ENCODE data around the gene KCNJ8.

Gene KCNJ8

DNA sequence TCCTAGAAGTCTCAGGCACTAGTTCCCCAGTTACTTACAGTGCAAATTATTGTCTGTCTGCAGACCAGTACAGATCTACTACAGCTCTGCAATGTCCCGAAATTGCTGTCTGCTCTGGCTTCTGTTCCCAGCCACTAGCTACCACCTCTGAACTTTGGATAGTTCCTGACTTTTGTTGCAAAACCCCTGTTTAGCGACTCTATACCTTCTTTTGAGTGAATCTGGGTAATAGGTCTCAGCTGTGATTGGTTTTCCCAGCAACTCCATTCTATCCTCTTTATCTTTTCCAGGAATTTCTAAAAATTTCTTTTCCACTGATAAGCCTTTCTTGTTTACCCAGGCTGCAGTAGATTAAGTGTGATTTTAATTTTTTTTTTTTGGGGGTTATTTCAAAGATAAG lies 16.8 kb downstream of the KCNJ8 start:
- TF ChIP-seq, protein P1, sequence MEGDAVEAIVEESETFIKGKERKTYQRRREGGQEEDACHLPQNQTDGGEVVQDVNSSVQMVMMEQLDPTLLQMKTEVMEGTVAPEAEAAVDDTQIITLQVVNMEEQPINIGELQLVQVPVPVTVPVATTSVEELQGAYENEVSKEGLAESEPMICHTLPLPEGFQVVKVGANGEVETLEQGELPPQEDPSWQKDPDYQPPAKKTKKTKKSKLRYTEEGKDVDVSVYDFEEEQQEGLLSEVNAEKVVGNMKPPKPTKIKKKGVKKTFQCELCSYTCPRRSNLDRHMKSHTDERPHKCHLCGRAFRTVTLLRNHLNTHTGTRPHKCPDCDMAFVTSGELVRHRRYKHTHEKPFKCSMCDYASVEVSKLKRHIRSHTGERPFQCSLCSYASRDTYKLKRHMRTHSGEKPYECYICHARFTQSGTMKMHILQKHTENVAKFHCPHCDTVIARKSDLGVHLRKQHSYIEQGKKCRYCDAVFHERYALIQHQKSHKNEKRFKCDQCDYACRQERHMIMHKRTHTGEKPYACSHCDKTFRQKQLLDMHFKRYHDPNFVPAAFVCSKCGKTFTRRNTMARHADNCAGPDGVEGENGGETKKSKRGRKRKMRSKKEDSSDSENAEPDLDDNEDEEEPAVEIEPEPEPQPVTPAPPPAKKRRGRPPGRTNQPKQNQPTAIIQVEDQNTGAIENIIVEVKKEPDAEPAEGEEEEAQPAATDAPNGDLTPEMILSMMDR (IDR thresholded peaks at IDR 0.05; ENCODE audit: control insufficient read depth, insufficient read depth, low read depth, low read length, missing control alignments), result no peak
- no peak overlapping the region for H3K4me3 ChIP-seq (ENCODE audit: control insufficient read depth, low read depth, low read length)
- no peak for DNase-seq (ENCODE audit: low read depth)

- TF ChIP-seq, protein P1 (IDR thresholded peaks at IDR 0.05; ENCODE audit: control insufficient read depth, insufficient read depth, low read depth, low read length, missing control alignments), result no peak
- H3K4me3 ChIP-seq (ENCODE audit: control insufficient read depth, low read depth, low read length), result no peak overlapping the region
- no peak for DNase-seq (ENCODE audit: low read depth)
Observed at GRCh38 chr12:21756699-21757098, 17.8 kb downstream of the KCNJ8 start.

- H3K4me3 ChIP-seq (ENCODE audit: control insufficient read depth, low read depth, low read length), result no peak overlapping the region
- TF ChIP-seq, protein P1 (IDR thresholded peaks at IDR 0.05; ENCODE audit: control insufficient read depth, insufficient read depth, low read depth, low read length, missing control alignments), result no peak
- DNase-seq (ENCODE audit: low read depth), result no peak
Observed at GRCh38 chr12:21751517-21751916, 23.0 kb downstream of the KCNJ8 start.

- no peak for DNase-seq (ENCODE audit: low read depth)
- TF ChIP-seq, protein P1 (IDR thresholded peaks at IDR 0.05; ENCODE audit: control insufficient read depth, insufficient read depth, low read depth, low read length, missing control alignments), result no peak
- no peak overlapping the region for H3K4me3 ChIP-seq (ENCODE audit: control insufficient read depth, low read depth, low read length)
Observed at GRCh38 chr12:21745258-21745657, 29.2 kb downstream of the KCNJ8 start.

DNA sequence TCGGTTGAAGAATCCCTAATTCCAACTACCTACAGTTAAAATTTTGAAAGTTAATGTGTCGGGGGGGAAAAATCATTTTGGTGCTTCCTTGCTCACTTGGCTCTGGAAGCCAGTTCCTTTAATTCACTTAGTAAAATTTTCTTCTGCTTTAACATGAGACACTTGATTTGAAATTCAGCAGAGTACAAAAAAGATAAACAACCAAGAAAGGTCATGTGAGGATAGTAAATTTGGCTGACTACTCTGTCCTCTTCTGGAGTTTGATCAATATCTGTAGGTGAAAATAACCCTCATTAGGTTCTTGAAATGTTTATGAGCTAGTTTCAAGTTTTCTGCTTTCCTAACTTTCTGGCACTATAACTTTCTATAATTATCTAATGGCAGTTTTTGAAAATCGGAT lies 43.4 kb downstream of the KCNJ8 start:
- TF ChIP-seq, protein P1 (IDR thresholded peaks at IDR 0.05; ENCODE audit: control insufficient read depth, insufficient read depth, low read depth, low read length, missing control alignments), result no peak
- H3K4me3 ChIP-seq (ENCODE audit: control insufficient read depth, low read depth, low read length), result no peak overlapping the region
- no peak for DNase-seq (ENCODE audit: low read depth)

GRCh38 chr12:21725731-21726130 lies 48.8 kb downstream of the KCNJ8 start:
- no peak for DNase-seq (ENCODE audit: low read depth)
- TF ChIP-seq, protein P1 (IDR thresholded peaks at IDR 0.05; ENCODE audit: control insufficient read depth, insufficient read depth, low read depth, low read length, missing control alignments), result no peak
- no peak overlapping the region for H3K4me3 ChIP-seq (ENCODE audit: control insufficient read depth, low read depth, low read length)

Measured in AG09309 (cell line).